HL-60 (cell line): ENCODE data around the gene MUC6.

ENCODE experiments used
- CTCF ChIP-seq: IDR thresholded peaks from one replicate; pipeline ENCODE4 v1.5.1; 2011; ENCODE audit warnings: low read length, control low read depth, inconsistent platforms; ENCODE audit not compliant: insufficient read depth
- GABPA ChIP-seq: IDR thresholded peaks from 2 replicates; pipeline ENCODE4 v1.6.1; 2012; ENCODE audit warnings: low read depth
- POLR2AphosphoS5 ChIP-seq: IDR thresholded peaks from 2 replicates; pipeline ENCODE4 v1.6.1; 2012; ENCODE audit warnings: low read depth
- REST ChIP-seq: IDR thresholded peaks from 2 replicates; pipeline ENCODE4 v1.6.1; 2012; ENCODE audit warnings: low read depth; ENCODE audit not compliant: insufficient replicate concordance
- SPI1 ChIP-seq: IDR thresholded peaks from 2 replicates; pipeline ENCODE4 v1.6.1; 2012; ENCODE audit warnings: low read depth, mild to moderate bottlenecking, borderline replicate concordance

- TF ChIP-seq CTCF: no peak
- TF ChIP-seq POLR2AphosphoS5: no peak
- no peak for TF ChIP-seq REST
- no peak for TF ChIP-seq GABPA
- no peak for TF ChIP-seq SPI1
Observed at GRCh38 chr11:1023811-1024596, 12.5 kb downstream of the MUC6 start.
